Ovary (tissue), 9 donors: ENCODE results near the gene NT5DC2. TPM values are rescaled to one million over a fixed set of nuclear protein-coding genes. Genes with fewer than 3 reads are reported as not detected.

ENCODE experiments used
- DNase-seq, 5 donors: peaks; one replicate each; pipeline ENCODE4 v3.0.0-alpha.2; 2019 to 2020
- H3K27ac ChIP-seq, 2 donors: fragments of 200-600 bp; one replicate each; pipeline versions ENCODE4 v1.5.1 to v1.8.0; 2019 to 2022
- H3K27me3 ChIP-seq: fragments of 200-600 bp; one replicate; pipeline ENCODE4 v1.8.0; 2022
- H3K36me3 ChIP-seq: fragments of 200-600 bp; sonication (generic); one replicate; pipeline ENCODE4 v1.5.1; 2019
- H3K4me1 ChIP-seq: one replicate; pipeline ENCODE4 v1.8.1; 2013; ENCODE audit warnings: mild to moderate bottlenecking, moderate library complexity; ENCODE audit not compliant: insufficient read depth
- H3K4me3 ChIP-seq: fragments of 200-600 bp; sonication (generic); one replicate; pipeline ENCODE4 v1.5.1; 2017
- H3K9me3 ChIP-seq, 2 donors: fragments of 200-600 bp in 1 of 2; sonication (generic) in 1 of 2; one replicate each; pipeline versions ENCODE4 v1.5.1 to v1.8.1; 2013 to 2019; ENCODE audit warnings: mild to moderate bottlenecking in 1 of 2, moderate library complexity in 1 of 2
- CTCF ChIP-seq, 3 donors: fragments of 450-650 bp in 2 of 3; fragments of 200-600 bp in 1 of 3; IDR thresholded peaks; one replicate each; pipeline versions ENCODE4 v1.5.1 to v1.8.0; 2016 to 2022; ENCODE audit warnings: antibody characterized with exemption in 3 of 3, mild to moderate bottlenecking in 1 of 3
- EP300 ChIP-seq: sonication (generic); formaldehyde crosslinking; IDR thresholded peaks from one replicate; pipeline ENCODE4 v1.6.1; 2017; ENCODE audit warnings: antibody characterized with exemption
- POLR2A ChIP-seq: fragments of 450-650 bp; IDR thresholded peaks from one replicate; pipeline ENCODE4 v1.6.1; 2017; ENCODE audit warnings: antibody characterized with exemption, mild to moderate bottlenecking, moderate library complexity
- WGBS, 3 donors: extraction: QIAGEN DNeasy Blood & Tissue Kit in 1 of 3; methylation state at CpG; one replicate each; pipeline versions ENCODE4 v1.1.5 to v1.1.7; 2013 to 2017; 5-methylcytosine and 5-hydroxymethylcytosine counted together
- intact Hi-C, 4 donors: fragments of 100-400 bp; cut with DNase I; formaldehyde crosslinking; loops; one replicate each; pipeline versions ENCODE4 v1.11.0 to v1.15.1; 2022 to 2023
- polyA plus RNA-seq, 2 donors: library from polyadenylated mRNA; stranded (reverse); fragments of 200-250 nt in 1 of 2; fragments of 350-450 nt in 1 of 2; fragmentation: Illumina TruSeq in 1 of 2; extraction: RNeasy Lipid Tissue Mini Kit (QIAGEN cat#74804) in 1 of 2; gene quantifications; one replicate each; pipeline ENCODE4 v1.2.3, GENCODE V29; 2013 to 2014
- total RNA-seq, 7 donors: library from RNA; depleted of rRNA in 2 of 7; stranded (reverse); fragments of >200 nt in 2 of 7; fragmentation: NEBNext Ultra II Directional in 3 of 7; extraction: Animal tissue kit (Norgen Biotek cat#: 25700) in 3 of 7; gene quantifications; one replicate each; pipeline versions ENCODE4 v1.1.0 to v1.2.4, GENCODE V29; 2016 to 2023
- donor health status: DM: no; HTN: no; CAD: no; lungs with moderate emphysema.
- donor health status: DM: no; HTN: no; CAD: no.
- donor health status: Bipolar disorder and iron deficiency.
- donor health status: DM: yes; HTN: yes; CAD: no.
- donor health status: DM: no; HTN: no; CAD: no.
- donor health status: DM: yes; HTN: yes; CAD: no.

NT5DC2 gene
- total and polyA plus RNA-seq, 9 donors, result 19.6 to 129 (median 51.9) TPM

- peaks cover 25% of the 10 kb centered on the region for H3K4me1 ChIP-seq
- intact Hi-C loops, result loop anchor here in 2 of 4 donors (10.0 kb wide), 2 partner anchors 149 to 169 kb away; partner anchors contain the start of genes GLT8D1 (in 1 of the 2), GNL3 (in 1 of the 2), PBRM1 (in 1 of the 2) and SPCS1 (in 1 of the 2)
- no peaks in the 10 kb centered on the region for H3K9me3 ChIP-seq
- H3K27me3 ChIP-seq, result no peaks in the 10 kb centered on the region
- no peak for TF ChIP-seq CTCF (IDR thresholded peaks at IDR 0.05)
- no peak for TF ChIP-seq EP300
- TF ChIP-seq POLR2A, result no peak
- no peak overlapping the region for H3K27ac ChIP-seq
- no peak for DNase-seq
- 10 to 12% (median 12%) methylated on average over 9 of the region's 9 CpGs for WGBS, 3 donors
- peak overlapping the region; percentile 24 for H3K4me3 ChIP-seq
- H3K36me3 ChIP-seq, result no peaks in the 10 kb centered on the region
Observed at GRCh38 chr3:52536112-52536368, 2.4 kb upstream of the NT5DC2 start.

GRCh38 chr3:52535411-52536111 lies 1.9 kb upstream of the NT5DC2 start:
- peaks cover 25% of the 10 kb centered on the region for H3K4me1 ChIP-seq
- no peaks in the 10 kb centered on the region for H3K27me3 ChIP-seq
- H3K27ac ChIP-seq, result peak overlapping the region in 1 of 2 donors; percentile 94
- H3K36me3 ChIP-seq, result no peaks in the 10 kb centered on the region
- DNase-seq, result peak in 3 of 5 donors; percentile 18 to 36 (median 31)
- peak overlapping the region; percentile 24 for H3K4me3 ChIP-seq
- TF ChIP-seq POLR2A, result no peak
- no peak for TF ChIP-seq EP300
- no peak for TF ChIP-seq CTCF (IDR thresholded peaks at IDR 0.05)
- 84 to 92% (median 88%) methylated on average over 19 of the region's 19 CpGs for WGBS, 3 donors
- intact Hi-C loops, result loop anchor here in 2 of 4 donors (10.0 kb wide), 2 partner anchors 149 to 169 kb away; partner anchors contain the start of genes GLT8D1 (in 1 of the 2), GNL3 (in 1 of the 2), PBRM1 (in 1 of the 2) and SPCS1 (in 1 of the 2)
- no peaks in the 10 kb centered on the region for H3K9me3 ChIP-seq

- H3K4me1 ChIP-seq, result peaks cover 25% of the 10 kb centered on the region
- WGBS, 3 donors, result 14 to 24% (median 20%) methylated on average over 50 to 57 of the region's 57 CpGs
- H3K4me3 ChIP-seq, result peak overlapping the region; percentile 61
- intact Hi-C loops, result loop anchor here in 2 of 4 donors (5.0 to 10.0 kb wide), 3 partner anchors 82 to 170 kb away; partner anchors contain the start of genes GLT8D1 (in 1 of the 2), GNL3 (in 1 of the 2), PBRM1 (in 1 of the 2) and SPCS1 (in 1 of the 2)
- H3K27me3 ChIP-seq, result no peaks in the 10 kb centered on the region
- H3K27ac ChIP-seq, result peak overlapping the region; percentile 72 to 94
- peak; percentile 34 to 55 (median 43) for DNase-seq
- TF ChIP-seq POLR2A (no peak), EP300 (no peak), CTCF (IDR thresholded peaks at IDR 0.05) (no peak)
- no peaks in the 10 kb centered on the region for H3K36me3 ChIP-seq
- no peaks in the 10 kb centered on the region for H3K9me3 ChIP-seq
Observed at GRCh38 chr3:52534281-52535183, 875 bp upstream of the NT5DC2 start.

- Histone ChIP-seq H3K27me3 (no peaks in the 10 kb centered on the region), H3K4me3 (peak overlapping the region; percentile 47), H3K27ac (peak overlapping the region; percentile 36 to 41), H3K4me1 (peaks cover 16% of the 10 kb centered on the region), H3K36me3 (no peaks in the 10 kb centered on the region), H3K9me3 (no peaks in the 10 kb centered on the region)
- intact Hi-C loops, result loop anchor here in 2 of 4 donors (5.0 to 10.0 kb wide), 3 partner anchors 81 to 172 kb away; partner anchors contain the start of genes GLT8D1 (in 1 of the 2), GNL3 (in 1 of the 2), PBRM1 (in 1 of the 2) and SPCS1 (in 1 of the 2)
- DNase-seq, result peak; percentile 35 to 66 (median 53)
- WGBS, 3 donors, result 1 to 4% (median 2%) methylated on average over 49 to 78 of the region's 78 CpGs
- TF ChIP-seq CTCF (IDR thresholded peaks at IDR 0.05) (no peak), EP300 (no peak), POLR2A (no peak)
Observed at GRCh38 chr3:52532838-52533622, 627 bp downstream of the NT5DC2 start.
